H9 (cell line): ENCODE measurements around the gene KLF13. TPM values are rescaled to one million over a fixed set of nuclear protein-coding genes. Genes with fewer than 3 reads are reported as not detected.

Experiments
- DNase-seq: peaks from one replicate; pipeline ENCODE4 v3.0.0-alpha.2; 2017
- H2AFZ ChIP-seq: one replicate; pipeline ENCODE4 v1.6.1; 2013; ENCODE audit warnings: mild to moderate bottlenecking, low read length, control low read depth, moderate library complexity
- H2AK5ac ChIP-seq: 2 replicates; pipeline ENCODE4 v1.6.1; 2013; ENCODE audit warnings: low read length, control low read depth, mixed read lengths; ENCODE audit not compliant: insufficient read length
- H2BK120ac ChIP-seq: one replicate; pipeline ENCODE4 v1.6.1; 2013; ENCODE audit warnings: low read depth, mild to moderate bottlenecking, low read length, control low read depth, inconsistent platforms; ENCODE audit not compliant: poor library complexity, severe bottlenecking
- H2BK12ac ChIP-seq: 2 replicates; pipeline ENCODE4 v1.6.1; 2013; ENCODE audit warnings: low read length, control low read depth, mixed read lengths, low read depth; ENCODE audit not compliant: insufficient read length
- H2BK15ac ChIP-seq: 2 replicates; pipeline ENCODE4 v1.6.1; 2013; ENCODE audit warnings: low read depth, low read length, control low read depth
- H2BK20ac ChIP-seq: one replicate; pipeline ENCODE4 v1.6.1; 2013; ENCODE audit warnings: low read depth, mild to moderate bottlenecking, low read length, control low read depth, inconsistent platforms; ENCODE audit not compliant: poor library complexity, severe bottlenecking
- H2BK5ac ChIP-seq: 2 replicates; pipeline ENCODE4 v1.6.1; 2013; ENCODE audit warnings: low read length, control low read depth, mixed read lengths; ENCODE audit not compliant: insufficient read length
- H3K14ac ChIP-seq: 2 replicates; pipeline ENCODE4 v1.6.1; 2013; ENCODE audit warnings: low read length, control low read depth; ENCODE audit not compliant: insufficient read depth
- H3K18ac ChIP-seq: 2 replicates; pipeline ENCODE4 v1.6.1; 2013; ENCODE audit warnings: low read depth, mild to moderate bottlenecking, mixed read lengths, low read length, control low read depth; ENCODE audit not compliant: insufficient read length
- H3K23ac ChIP-seq: 2 replicates; pipeline ENCODE4 v1.6.1; 2013; ENCODE audit warnings: low read length, control low read depth, mixed read lengths, low read depth; ENCODE audit not compliant: insufficient read length
- H3K23me2 ChIP-seq: 2 replicates; pipeline ENCODE4 v1.6.1; 2013; ENCODE audit warnings: low read depth, mild to moderate bottlenecking, mixed read lengths, low read length, control low read depth; ENCODE audit not compliant: insufficient read length, poor library complexity, severe bottlenecking
- H3K27ac ChIP-seq: 2 replicates; pipeline ENCODE4 v1.5.1; 2013; ENCODE audit warnings: low read length, control low read depth, mixed read lengths, low read depth; ENCODE audit not compliant: insufficient read length
- H3K27me3 ChIP-seq: 2 replicates; pipeline ENCODE4 v1.6.1; 2013; ENCODE audit warnings: low read length, control low read depth, inconsistent platforms; ENCODE audit not compliant: insufficient read depth
- H3K4ac ChIP-seq: 2 replicates; pipeline ENCODE4 v1.6.1; 2013; ENCODE audit warnings: low read depth, mild to moderate bottlenecking, control low read depth, inconsistent platforms, low read length, moderate library complexity
- H3K4me1 ChIP-seq: 2 replicates; pipeline ENCODE4 v1.6.1; 2013; ENCODE audit warnings: low read length, control low read depth, inconsistent platforms; ENCODE audit not compliant: insufficient read depth
- H3K4me2 ChIP-seq: 2 replicates; pipeline ENCODE4 v1.6.1; 2013; ENCODE audit warnings: low read length, control low read depth, mixed read lengths; ENCODE audit not compliant: insufficient read length, insufficient read depth
- H3K56ac ChIP-seq: 2 replicates; pipeline ENCODE4 v1.6.1; 2013; ENCODE audit warnings: low read depth, mild to moderate bottlenecking, mixed read lengths, low read length, control low read depth; ENCODE audit not compliant: insufficient read length
- H3K79me1 ChIP-seq: 2 replicates; pipeline ENCODE4 v1.6.1; 2013; ENCODE audit warnings: low read depth, mild to moderate bottlenecking, moderate library complexity, low read length, control low read depth, inconsistent platforms; ENCODE audit not compliant: insufficient read depth, poor library complexity, severe bottlenecking
- H3K79me2 ChIP-seq: 2 replicates; pipeline ENCODE4 v1.6.1; 2013; ENCODE audit warnings: low read length, control low read depth, inconsistent platforms; ENCODE audit not compliant: insufficient read depth
- H3K9ac ChIP-seq: 2 replicates; pipeline ENCODE4 v1.6.1; 2013; ENCODE audit warnings: low read length, control low read depth, mixed read lengths; ENCODE audit not compliant: insufficient read length; ENCODE audit errors: extremely low read depth
- H3K9me3 ChIP-seq: one replicate; pipeline ENCODE4 v1.6.1; 2013; ENCODE audit warnings: low read depth, low read length, inconsistent platforms; ENCODE audit not compliant: control insufficient read depth
- H3T11ph ChIP-seq: one replicate; pipeline ENCODE4 v1.6.1; 2013; ENCODE audit warnings: mild to moderate bottlenecking, low read length, control low read depth, inconsistent platforms
- H4K20me1 ChIP-seq: one replicate; pipeline ENCODE4 v1.6.1; 2013; ENCODE audit not compliant: control insufficient read depth, insufficient read length, insufficient read depth
- H4K5ac ChIP-seq: 2 replicates; pipeline ENCODE4 v1.6.1; 2013; ENCODE audit warnings: low read depth, mild to moderate bottlenecking, mixed read lengths, low read length, control low read depth; ENCODE audit not compliant: insufficient read length
- H4K8ac ChIP-seq: replicated peaks from 2 replicates; pipeline ENCODE4 v1.6.1; 2013; ENCODE audit warnings: low read length, control low read depth, mixed read lengths, low read depth; ENCODE audit not compliant: insufficient read length
- H4K91ac ChIP-seq: 2 replicates; pipeline ENCODE4 v1.6.1; 2013; ENCODE audit warnings: low read depth, mild to moderate bottlenecking, moderate library complexity, mixed read lengths, low read length, control low read depth; ENCODE audit not compliant: insufficient read length
- H3K27ac Mint-ChIP-seq, 3 experiments: 2 replicates in 2 of 3; 3 replicates in 1 of 3; pipeline ENCODE4 v1.8.0; 2020 to 2021; ENCODE audit warnings: mixed read lengths in 3 of 3, mild to moderate bottlenecking in 1 of 3, moderate library complexity in 1 of 3
- H3K27me3 Mint-ChIP-seq: 2 replicates; pipeline ENCODE4 v1.8.0; 2021; ENCODE audit warnings: low read depth, mild to moderate bottlenecking, moderate library complexity, mixed read lengths
- H3K36me3 Mint-ChIP-seq, 3 experiments: 2 replicates in 2 of 3; 3 replicates in 1 of 3; pipeline ENCODE4 v1.8.0; 2020 to 2021; ENCODE audit warnings: low read depth in 3 of 3, mixed read lengths in 3 of 3; ENCODE audit not compliant: insufficient read depth in 1 of 3
- H3K4me1 Mint-ChIP-seq, 2 experiments: 2 replicates each; pipeline ENCODE4 v1.8.0; 2020; ENCODE audit warnings: mixed read lengths in 2 of 2
- H3K4me3 Mint-ChIP-seq, 2 experiments: 2 replicates in 1 of 2; 3 replicates in 1 of 2; pipeline ENCODE4 v1.8.0; 2020 to 2021; ENCODE audit warnings: mild to moderate bottlenecking in 2 of 2, mixed read lengths in 2 of 2, moderate library complexity in 1 of 2
- H3K9me3 Mint-ChIP-seq, 2 experiments: 2 replicates in 1 of 2; 3 replicates in 1 of 2; pipeline ENCODE4 v1.8.0; 2020; ENCODE audit warnings: mild to moderate bottlenecking in 2 of 2, mixed read lengths in 2 of 2, moderate library complexity in 1 of 2
- CTCF ChIP-seq: fragments of 200-600 bp; sonication (generic); conservative IDR thresholded peaks from 3 replicates; pipeline ENCODE4 v1.8.0; 2021; ENCODE audit warnings: antibody characterized with exemption, mild to moderate bottlenecking
- WGBS: extraction: QIAGEN DNeasy Blood & Tissue Kit; methylation state at CpG from one replicate; pipeline ENCODE4 v1.1.7; 2013; ENCODE audit warnings: missing lambda C conversion rate, low lambda C conversion rate, mixed read lengths; ENCODE audit not compliant: insufficient read length; ENCODE audit errors: extremely low coverage; 5-methylcytosine and 5-hydroxymethylcytosine counted together
- total RNA-seq: library from RNA; stranded (reverse); gene quantifications from 2 replicates; pipeline ENCODE4 v1.2.1, GENCODE V29; 2021

KLF13 gene
- total RNA-seq, 1 experiment from 2014 or later, result 33.4 TPM

DNA sequence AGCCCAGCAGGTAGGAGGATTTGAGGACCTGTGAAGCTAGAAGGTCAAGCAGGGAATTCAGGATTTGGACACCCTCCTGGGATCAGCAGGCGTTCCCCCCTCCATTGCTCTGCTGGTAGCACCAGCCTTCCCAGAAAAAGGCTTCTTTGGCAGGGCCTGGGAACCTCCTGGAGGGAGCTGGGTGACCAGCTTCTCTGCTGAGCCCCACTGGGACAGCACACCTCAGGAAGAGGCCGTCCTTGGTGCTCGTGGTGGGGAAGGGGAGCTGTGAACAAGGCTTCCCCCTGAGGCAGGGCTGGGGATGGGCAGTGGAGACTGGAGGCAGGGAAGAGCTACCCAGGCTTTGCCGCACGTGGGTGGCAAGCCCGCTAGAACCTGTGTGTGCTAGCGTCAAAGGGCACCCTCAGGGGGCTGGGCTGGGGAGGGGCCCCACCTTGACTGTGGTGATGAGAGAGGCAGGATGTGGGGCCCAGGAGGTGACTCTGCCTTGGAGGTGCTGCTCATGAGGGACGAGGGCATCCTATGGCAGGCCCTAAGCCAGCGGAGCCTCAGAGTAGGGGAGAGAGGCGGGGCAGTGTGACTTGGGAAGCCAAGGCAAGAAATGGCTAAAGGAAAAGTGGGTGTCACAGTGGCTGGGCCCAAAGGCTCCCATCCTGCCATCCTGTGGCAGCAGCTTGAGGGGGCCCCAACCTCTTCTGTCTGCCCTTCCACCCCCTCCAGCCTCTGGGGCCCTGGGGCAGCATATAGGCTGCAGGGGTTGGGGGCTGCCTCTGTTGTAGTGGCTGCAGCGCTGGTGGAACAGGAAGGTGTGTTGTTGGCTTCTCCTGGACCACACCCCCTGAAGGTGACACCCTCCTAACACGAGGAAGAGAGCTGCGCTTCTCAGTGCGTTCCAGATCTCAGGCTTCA lies 20.7 kb downstream of the KLF13 start:
- H3K9ac ChIP-seq, result no peak overlapping the region
- H2BK20ac ChIP-seq, result no peak overlapping the region
- TF ChIP-seq CTCF, result no peak
- H3K56ac ChIP-seq, result no peak overlapping the region
- peaks cover 3% of the 10 kb centered on the region for H4K20me1 ChIP-seq
- Mint-ChIP-seq H3K4me1 (peaks cover 41 to 45% of the 10 kb centered on the region in 2 experiments), H3K27ac (no peak overlapping the region), H3K9me3 (no peaks in the 10 kb centered on the region), H3K4me3 (no peak overlapping the region), H3K36me3 (peaks cover 0 to 2% (median 0%) of the 10 kb centered on the region in 3 experiments; a peak in 1 of 7 replicates), H3K27me3 (no peaks in the 10 kb centered on the region)
- H3K18ac ChIP-seq, result no peak overlapping the region
- H3K14ac ChIP-seq, result 0 out of 2 replicates have a peak overlapping the region, but pooled peaks have one; percentile 14
- no peak overlapping the region for H3K27ac ChIP-seq
- H2BK5ac ChIP-seq, result no peak overlapping the region
- no peak overlapping the region for H3T11ph ChIP-seq
- no peak for DNase-seq
- H2BK12ac ChIP-seq, result no peak overlapping the region
- no peaks in the 10 kb centered on the region for H3K27me3 ChIP-seq
- H2BK15ac ChIP-seq, result no peak overlapping the region
- H4K5ac ChIP-seq, result no peak overlapping the region
- H3K4me2 ChIP-seq, result no peak overlapping the region
- no peak overlapping the region for H2BK120ac ChIP-seq
- H2AK5ac ChIP-seq, result no peak overlapping the region
- H3K23ac ChIP-seq, result no peak overlapping the region
- H3K23me2 ChIP-seq, result no peaks in the 10 kb centered on the region
- no peak overlapping the region for H2AFZ ChIP-seq
- H3K4ac ChIP-seq, result no peak overlapping the region
- no CpG with 5 or more reads among the region's 14 CpGs for WGBS
- H3K9me3 ChIP-seq, result no peaks in the 10 kb centered on the region
- no peaks in the 10 kb centered on the region; the same call in 1 of the 2 replicates for H3K79me2 ChIP-seq
- no peaks in the 10 kb centered on the region for H3K79me1 ChIP-seq
- H4K91ac ChIP-seq, result no peak overlapping the region
- H4K8ac ChIP-seq, result no peak overlapping the region
- H3K4me1 ChIP-seq, result no peaks in the 10 kb centered on the region
